CD8-positive, alpha-beta memory T cell (primary cell): ENCODE results near the gene PPP6R2. TPM values are rescaled to one million over a fixed set of nuclear protein-coding genes. Genes with fewer than 3 reads are reported as not detected.
A peak's percentile ranks its signal among the peaks of the same experiment; 100 is the strongest.

ENCODE experiments used
- CTCF ChIA-PET: fragments of 350-600 bp; sonication (Branson Sonifier 250); formaldehyde crosslinking; loops from one replicate; lab custom pipeline; 2021; ENCODE audit warnings: antibody characterized with exemption; lab: Charles Lee
- POLR2A ChIA-PET: fragments of 350-600 bp; sonication (Branson Sonifier 250); formaldehyde crosslinking; loops from one replicate; lab custom pipeline; 2021; ENCODE audit warnings: antibody characterized with exemption; lab: Charles Lee
- DNase-seq, 5 donors: peaks; one replicate each; pipeline versions ENCODE4 v3.0.0 to v3.0.0-alpha.2; 2020 to 2022; ENCODE audit warnings: mixed read lengths in 1 of 5
- H3K27ac ChIP-seq: one replicate; pipeline ENCODE4 v1.7.0; 2013; ENCODE audit warnings: low read depth, mild to moderate bottlenecking, low read length, moderate library complexity
- H3K27me3 ChIP-seq: 2 replicates; pipeline ENCODE4 v1.7.0; 2013; ENCODE audit warnings: low read length, mild to moderate bottlenecking; ENCODE audit not compliant: insufficient read depth, poor library complexity, severe bottlenecking
- H3K36me3 ChIP-seq: 2 replicates; pipeline ENCODE4 v1.7.0; 2013; ENCODE audit warnings: mild to moderate bottlenecking, low read length, moderate library complexity; ENCODE audit not compliant: insufficient read depth
- H3K4me1 ChIP-seq: 2 replicates; pipeline ENCODE4 v1.7.0; 2013; ENCODE audit warnings: mild to moderate bottlenecking, low read length, moderate library complexity; ENCODE audit not compliant: insufficient read depth
- H3K4me3 ChIP-seq: 2 replicates; pipeline ENCODE4 v1.7.0; 2013; ENCODE audit warnings: mild to moderate bottlenecking, low read length
- H3K9me3 ChIP-seq: 2 replicates; pipeline ENCODE4 v1.7.0; 2013; ENCODE audit warnings: mild to moderate bottlenecking, low read length
- H3K27ac Mint-ChIP-seq, 8 donors: one replicate each; pipeline ENCODE4 v1.8.0; 2020 to 2021; ENCODE audit warnings: mixed read lengths in 8 of 8, mild to moderate bottlenecking in 6 of 8, inconsistent platforms in 3 of 8, moderate library complexity in 3 of 8
- H3K27me3 Mint-ChIP-seq, 2 donors: one replicate each; pipeline ENCODE4 v1.8.0; 2020 to 2021; ENCODE audit warnings: mixed read lengths in 2 of 2, mild to moderate bottlenecking in 1 of 2, moderate library complexity in 1 of 2
- H3K36me3 Mint-ChIP-seq, 3 donors: one replicate each; pipeline ENCODE4 v1.8.0; 2020 to 2021; ENCODE audit warnings: mixed read lengths in 3 of 3, inconsistent platforms in 1 of 3, mild to moderate bottlenecking in 1 of 3
- H3K4me1 Mint-ChIP-seq, 3 donors: one replicate each; pipeline ENCODE4 v1.8.0; 2020 to 2021; ENCODE audit warnings: mixed read lengths in 3 of 3, inconsistent platforms in 1 of 3, mild to moderate bottlenecking in 1 of 3
- H3K4me3 Mint-ChIP-seq, 7 donors: one replicate each; pipeline ENCODE4 v1.8.0; 2020 to 2021; ENCODE audit warnings: mixed read lengths in 7 of 7, mild to moderate bottlenecking in 6 of 7, moderate library complexity in 4 of 7, inconsistent platforms in 2 of 7
- H3K9me3 Mint-ChIP-seq, 5 donors: one replicate each; pipeline ENCODE4 v1.8.0; 2020 to 2022; ENCODE audit warnings: mixed read lengths in 5 of 5, mild to moderate bottlenecking in 3 of 5, moderate library complexity in 2 of 5, inconsistent platforms in 1 of 5
- polyA plus RNA-seq: library from polyadenylated mRNA; unstranded; fragments of 300-500 nt; fragmentation: Illumina TruSeq; gene quantifications from one replicate; pipeline ENCODE4 v1.2.3, GENCODE V29; 2021
- total RNA-seq, 2 experiments: library from RNA; stranded (reverse); gene quantifications; one replicate each; pipeline ENCODE4 v1.2.3, GENCODE V29; 2021

Gene PPP6R2
- total and polyA plus RNA-seq, 3 experiments from 2014 or later: 34.2 to 55.9 (median 49.7) TPM

GRCh38 chr22:50313021-50313420 is 30.1 kb upstream of the PPP6R2 start:
- H3K4me3 Mint-ChIP-seq: no peak overlapping the region
- no peak for DNase-seq
- no peak overlapping the region for H3K27ac ChIP-seq
- H3K4me3 ChIP-seq: no peak overlapping the region
- CTCF ChIA-PET: no interaction called here
- peaks cover 0 to 2% of the 10 kb centered on the region in 2 donors for H3K27me3 Mint-ChIP-seq
- H3K9me3 ChIP-seq: no peaks in the 10 kb centered on the region
- peaks cover 17% of the 10 kb centered on the region for H3K4me1 ChIP-seq
- H3K4me1 Mint-ChIP-seq: peaks cover 12 to 25% (median 13%) of the 10 kb centered on the region in 3 donors
- POLR2A ChIA-PET: interaction anchor here (0.6 kb wide), 1 partner anchor 478 kb away, joined by 4 read pairs; no protein-coding TSS in a partner anchor
- no peaks in the 10 kb centered on the region for H3K36me3 Mint-ChIP-seq
- no peaks in the 10 kb centered on the region for H3K9me3 Mint-ChIP-seq
- no peaks in the 10 kb centered on the region for H3K27me3 ChIP-seq
- no peaks in the 10 kb centered on the region for H3K36me3 ChIP-seq
- H3K27ac Mint-ChIP-seq: no peak overlapping the region

GRCh38 chr22:50313600-50313999 is 29.5 kb upstream of the PPP6R2 start:
- Mint-ChIP-seq H3K27ac (peak overlapping the region in 4 of 8 donors; percentile 23 to 97 (median 71)), H3K9me3 (no peaks in the 10 kb centered on the region), H3K36me3 (no peaks in the 10 kb centered on the region), H3K4me3 (peak overlapping the region in 6 of 7 donors; percentile 30 to 90 (median 80)), H3K4me1 (peaks cover 12 to 24% (median 13%) of the 10 kb centered on the region in 3 donors), H3K27me3 (no peaks in the 10 kb centered on the region)
- peak in 1 of 5 donors; percentile 43 for DNase-seq
- peaks cover 17% of the 10 kb centered on the region for H3K4me1 ChIP-seq
- H3K9me3 ChIP-seq: no peaks in the 10 kb centered on the region
- POLR2A ChIA-PET: interaction anchor here (0.6 kb wide), 1 partner anchor 479 kb away, joined by 4 read pairs; no protein-coding TSS in a partner anchor
- CTCF ChIA-PET: interaction anchor here (1.6 to 4.2 kb wide), 2 partner anchors 28 to 40 kb away, joined by 3 to 14 read pairs; no protein-coding TSS in a partner anchor
- no peaks in the 10 kb centered on the region for H3K36me3 ChIP-seq
- H3K27me3 ChIP-seq: no peaks in the 10 kb centered on the region
- H3K27ac ChIP-seq: peak overlapping the region; percentile 45
- peak overlapping the region; percentile 48 for H3K4me3 ChIP-seq

GRCh38 chr22:50314081-50314454 is 29.1 kb upstream of the PPP6R2 start:
- H3K27ac Mint-ChIP-seq: peak overlapping the region; percentile 65 to 97 (median 92)
- peak overlapping the region; percentile 74 to 90 (median 81) for H3K4me3 Mint-ChIP-seq
- H3K36me3 Mint-ChIP-seq: no peaks in the 10 kb centered on the region
- Histone ChIP-seq H3K4me3 (peak overlapping the region; percentile 48), H3K9me3 (no peaks in the 10 kb centered on the region), H3K36me3 (no peaks in the 10 kb centered on the region), H3K4me1 (peaks cover 17% of the 10 kb centered on the region), H3K27me3 (no peaks in the 10 kb centered on the region), H3K27ac (peak overlapping the region; percentile 45)
- peaks cover 11 to 21% (median 12%) of the 10 kb centered on the region in 3 donors for H3K4me1 Mint-ChIP-seq
- POLR2A ChIA-PET: interaction anchor here (0.7 to 1.2 kb wide), 2 partner anchors 63 to 124 kb away, joined by 3 to 4 read pairs; partner anchors contain the start of gene HDAC10
- CTCF ChIA-PET: interaction anchor here (0.8 to 4.2 kb wide), 8 partner anchors 9 to 249 kb away, joined by 3 to 14 read pairs (median 3); no protein-coding TSS in a partner anchor
- DNase-seq: peak in 1 of 5 donors; percentile 47
- H3K9me3 Mint-ChIP-seq: no peaks in the 10 kb centered on the region
- no peaks in the 10 kb centered on the region for H3K27me3 Mint-ChIP-seq

GRCh38 chr22:50314455-50315288 is 28.5 kb upstream of the PPP6R2 start:
- ChIA-PET POLR2A (interaction anchor here (0.7 to 1.2 kb wide), 2 partner anchors 64 to 124 kb away, joined by 3 to 4 read pairs; partner anchors contain the start of gene HDAC10), CTCF (interaction anchor here (0.8 to 4.2 kb wide), 9 partner anchors 9 to 249 kb away, joined by 3 to 14 read pairs (median 3); partner anchors contain the start of gene HDAC10)
- Mint-ChIP-seq H3K4me1 (peaks cover 11 to 21% (median 12%) of the 10 kb centered on the region in 3 donors), H3K27ac (peak overlapping the region; percentile 65 to 97 (median 92)), H3K27me3 (no peaks in the 10 kb centered on the region), H3K36me3 (no peaks in the 10 kb centered on the region), H3K9me3 (no peaks in the 10 kb centered on the region), H3K4me3 (peak overlapping the region; percentile 74 to 90 (median 81))
- Histone ChIP-seq H3K4me1 (peaks cover 17% of the 10 kb centered on the region), H3K27me3 (no peaks in the 10 kb centered on the region), H3K36me3 (no peaks in the 10 kb centered on the region), H3K9me3 (no peaks in the 10 kb centered on the region), H3K4me3 (peak overlapping the region; percentile 48), H3K27ac (peak overlapping the region; percentile 45)
- peak; percentile 52 to 79 (median 66) for DNase-seq

DNA sequence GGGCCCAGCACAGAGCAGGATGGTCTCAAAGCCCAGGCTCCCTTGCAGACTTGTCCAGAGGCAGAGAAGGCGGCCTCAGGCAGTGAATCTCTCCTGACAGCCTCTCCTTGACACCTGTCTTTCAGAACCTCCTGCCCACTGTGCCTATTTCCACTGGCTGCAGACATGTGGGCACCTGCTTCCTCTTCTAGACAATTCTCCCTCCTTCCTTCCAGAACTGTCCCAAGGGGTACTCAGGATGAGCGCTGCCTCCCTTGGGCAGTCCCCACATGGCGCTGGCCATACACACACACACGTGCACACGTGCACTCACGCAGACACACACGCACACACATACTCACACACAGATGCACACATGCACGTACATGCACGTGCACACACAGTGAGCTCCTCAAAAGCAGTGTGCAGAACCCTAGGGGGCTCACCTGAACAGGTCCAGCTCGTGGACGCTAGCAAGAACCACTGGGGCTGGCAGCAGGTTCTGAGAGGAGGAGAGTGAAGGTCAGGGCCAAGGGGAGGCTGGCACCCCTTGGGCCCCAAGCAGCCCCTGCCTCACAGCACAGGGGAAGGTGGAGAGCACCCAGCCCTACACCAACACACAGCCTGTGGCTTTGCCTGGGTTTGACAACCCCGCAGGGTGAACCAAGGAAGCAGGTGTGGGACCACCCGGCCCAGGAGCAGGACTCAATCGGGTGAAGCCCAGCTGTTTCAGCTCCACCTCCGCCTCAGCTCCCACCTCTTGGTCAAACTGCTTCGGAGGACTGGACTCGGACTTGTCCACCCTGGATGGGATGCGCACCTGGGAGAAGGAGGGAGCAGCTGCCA is 27.6 kb upstream of the PPP6R2 start:
- CTCF ChIA-PET: interaction anchor here (1.0 to 4.2 kb wide), 10 partner anchors 8 to 248 kb away, joined by 3 to 14 read pairs (median 3); partner anchors contain the start of gene HDAC10
- H3K27ac Mint-ChIP-seq: peak overlapping the region; percentile 18 to 91 (median 81)

GRCh38 chr22:50316114-50317065 is 26.7 kb upstream of the PPP6R2 start:
- peaks cover 11 to 21% (median 12%) of the 10 kb centered on the region in 3 donors for H3K4me1 Mint-ChIP-seq

More for the DNA sequence above, 27.6 kb upstream of the PPP6R2 start:
- H3K4me3 Mint-ChIP-seq: peak overlapping the region in 6 of 7 donors; percentile 35 to 78 (median 68)
- POLR2A ChIA-PET: interaction anchor here (1.2 kb wide), 1 partner anchor 125 kb away, joined by 4 read pairs; no protein-coding TSS in a partner anchor
- no peaks in the 10 kb centered on the region for H3K36me3 Mint-ChIP-seq
- peaks cover 11 to 21% (median 12%) of the 10 kb centered on the region in 3 donors for H3K4me1 Mint-ChIP-seq
- no peak for DNase-seq
- Histone ChIP-seq H3K9me3 (no peaks in the 10 kb centered on the region), H3K27ac (no peak overlapping the region), H3K27me3 (no peaks in the 10 kb centered on the region), H3K36me3 (no peaks in the 10 kb centered on the region), H3K4me3 (no peak overlapping the region), H3K4me1 (peaks cover 17% of the 10 kb centered on the region)
- H3K27me3 Mint-ChIP-seq: no peaks in the 10 kb centered on the region
- H3K9me3 Mint-ChIP-seq: no peaks in the 10 kb centered on the region

More at GRCh38 chr22:50316114-50317065, 26.7 kb upstream of the PPP6R2 start:
- Histone ChIP-seq H3K27ac (no peak overlapping the region), H3K4me1 (peaks cover 17% of the 10 kb centered on the region), H3K36me3 (no peaks in the 10 kb centered on the region), H3K9me3 (no peaks in the 10 kb centered on the region), H3K4me3 (no peak overlapping the region), H3K27me3 (no peaks in the 10 kb centered on the region)
- ChIA-PET POLR2A (no interaction called here), CTCF (interaction anchor here (1.0 to 4.2 kb wide), 4 partner anchors 9 to 65 kb away, joined by 3 to 14 read pairs (median 6); partner anchors contain the start of gene HDAC10)
- no peaks in the 10 kb centered on the region for H3K27me3 Mint-ChIP-seq
- no peaks in the 10 kb centered on the region for H3K9me3 Mint-ChIP-seq
- peak overlapping the region in 2 of 8 donors; percentile 6 to 12 for H3K27ac Mint-ChIP-seq
- DNase-seq: no peak
- H3K36me3 Mint-ChIP-seq: no peaks in the 10 kb centered on the region
- no peak overlapping the region for H3K4me3 Mint-ChIP-seq
